GM12872 (cell line): Measurements from ENCODE around the gene GSN.

Source experiments
- CTCF ChIP-seq: IDR thresholded peaks from 3 replicates; pipeline ENCODE4 v1.5.1; 2011; ENCODE audit warnings: low read depth, mild to moderate bottlenecking, low read length, moderate library complexity; ENCODE audit not compliant: insufficient read depth

GSN gene

DNA sequence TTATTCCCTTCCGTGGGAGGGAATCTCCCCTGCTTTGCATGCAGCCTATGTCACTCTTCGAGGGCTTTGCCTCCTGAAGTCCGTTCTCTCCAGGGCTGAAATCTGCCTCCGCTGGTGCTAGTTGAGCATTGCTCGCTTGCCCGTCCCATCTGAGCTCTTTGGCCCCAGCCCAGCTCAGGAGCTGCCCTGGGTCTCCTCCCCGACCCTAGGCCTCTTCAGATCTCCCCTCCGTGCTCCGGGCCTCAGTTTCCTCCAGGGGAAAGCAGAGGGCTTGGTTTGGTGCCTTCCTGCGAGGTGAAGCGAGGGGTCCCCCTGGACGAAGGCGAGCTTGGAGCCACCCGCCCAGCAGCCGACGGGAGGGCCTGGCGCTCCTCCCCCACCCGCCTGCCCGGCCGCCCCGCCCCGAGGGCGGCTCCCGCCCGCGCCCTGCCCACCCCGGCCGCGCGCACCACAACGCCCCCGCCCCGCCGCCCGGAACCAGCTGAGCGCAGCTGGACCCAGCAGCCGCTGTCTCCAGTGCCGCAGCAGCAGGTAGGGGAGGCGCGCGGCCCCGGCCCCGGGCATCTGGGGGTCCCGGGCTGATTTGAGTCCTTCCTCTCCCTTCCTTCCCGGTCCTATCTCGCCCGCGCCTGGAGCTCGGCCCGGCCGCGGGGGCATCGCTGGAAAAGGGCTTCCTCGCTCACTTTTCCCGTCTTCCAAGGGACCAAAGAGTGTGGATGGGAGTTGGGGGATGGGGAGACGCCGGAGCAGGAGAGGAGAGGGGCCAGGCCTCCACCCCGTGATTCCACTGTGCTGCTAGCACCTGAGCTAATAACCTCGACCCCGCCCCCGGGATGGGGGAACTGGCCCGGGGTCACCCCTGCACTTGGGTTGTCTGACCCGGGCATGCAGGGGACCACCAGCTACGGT is at the start of gene GSN:
Gene GSN, plus strand, starts transcription at position 474 of the 909 bp plus-strand sequence. CDS start 33,810 bp downstream, outside the sequence.
- TF ChIP-seq CTCF, result no peak

GRCh38 chr9:121218357-121219027 is 49.5 kb upstream of the GSN start:
- no peak for TF ChIP-seq CTCF

DNA sequence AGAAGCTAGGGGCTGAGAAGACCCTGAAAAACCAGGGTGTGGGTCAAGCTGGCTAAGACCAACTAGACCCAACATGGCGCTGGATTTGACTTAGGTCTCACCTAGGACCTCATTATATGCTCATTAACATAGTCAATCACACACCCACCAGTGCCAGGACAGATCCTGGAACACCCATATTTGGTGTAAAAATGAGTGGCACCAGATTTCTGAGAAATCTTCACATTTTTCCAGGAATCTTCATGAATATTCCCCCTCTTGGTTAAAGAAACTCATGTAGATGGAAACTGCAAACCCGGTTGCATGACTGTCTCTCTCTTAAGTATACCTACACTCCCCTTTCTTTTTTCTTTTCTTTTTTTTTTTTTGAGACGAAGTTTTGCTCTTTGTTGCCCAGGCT is 48.4 kb upstream of the GSN start:
- no peak for TF ChIP-seq CTCF

DNA sequence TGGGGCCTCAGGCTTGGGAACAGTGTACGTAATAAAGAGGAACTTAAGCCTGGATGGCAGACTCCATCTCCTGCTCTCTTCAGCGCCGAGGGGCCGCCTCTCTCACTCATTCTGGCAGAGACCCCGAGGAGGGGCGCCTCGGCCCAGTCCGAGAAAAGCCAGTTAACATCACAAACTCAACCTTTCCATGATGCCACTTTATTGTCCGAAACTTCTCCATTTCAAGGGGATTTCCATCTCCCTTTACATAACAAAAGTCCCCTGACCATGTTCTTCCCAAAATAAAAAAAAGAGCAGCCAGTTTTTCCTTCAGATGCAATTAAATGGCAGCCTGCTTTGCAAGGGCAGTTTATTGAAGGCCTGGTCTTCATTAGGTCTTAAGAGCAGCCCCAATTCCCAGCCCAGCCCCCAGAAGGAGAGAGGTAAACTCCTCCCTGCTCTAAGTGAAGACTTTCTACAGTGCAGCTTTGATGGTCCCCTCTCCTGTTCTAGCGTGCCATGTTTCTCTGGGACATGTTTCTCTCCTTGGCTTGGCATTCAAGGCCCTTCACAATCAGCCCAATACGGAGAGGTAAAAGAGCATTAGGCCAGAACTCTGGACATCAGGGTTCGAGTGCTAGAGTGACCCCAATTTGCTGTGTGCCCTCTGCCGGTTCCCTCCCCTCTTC is 46.8 kb upstream of the GSN start:
- no peak for TF ChIP-seq CTCF

DNA sequence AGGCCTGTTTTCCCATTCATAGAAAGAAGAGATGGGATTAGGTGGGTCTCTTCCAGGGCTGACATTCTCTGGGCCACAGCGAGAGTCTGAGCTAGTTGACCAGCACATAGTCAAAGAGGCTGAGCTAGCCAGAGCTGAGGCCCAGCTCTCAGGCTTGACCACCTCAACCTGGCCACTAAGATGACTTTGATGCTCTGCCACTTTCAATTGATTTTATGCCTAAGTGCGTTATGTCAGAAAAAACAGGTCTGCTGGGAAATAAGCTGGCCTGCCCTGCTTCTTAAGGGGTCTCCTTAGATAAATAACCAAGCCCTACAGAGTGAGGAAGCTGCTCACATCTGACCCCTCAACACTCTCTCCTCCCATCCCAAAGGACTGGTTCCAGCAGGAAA is 46.3 kb upstream of the GSN start:
- TF ChIP-seq CTCF, result no peak

DNA sequence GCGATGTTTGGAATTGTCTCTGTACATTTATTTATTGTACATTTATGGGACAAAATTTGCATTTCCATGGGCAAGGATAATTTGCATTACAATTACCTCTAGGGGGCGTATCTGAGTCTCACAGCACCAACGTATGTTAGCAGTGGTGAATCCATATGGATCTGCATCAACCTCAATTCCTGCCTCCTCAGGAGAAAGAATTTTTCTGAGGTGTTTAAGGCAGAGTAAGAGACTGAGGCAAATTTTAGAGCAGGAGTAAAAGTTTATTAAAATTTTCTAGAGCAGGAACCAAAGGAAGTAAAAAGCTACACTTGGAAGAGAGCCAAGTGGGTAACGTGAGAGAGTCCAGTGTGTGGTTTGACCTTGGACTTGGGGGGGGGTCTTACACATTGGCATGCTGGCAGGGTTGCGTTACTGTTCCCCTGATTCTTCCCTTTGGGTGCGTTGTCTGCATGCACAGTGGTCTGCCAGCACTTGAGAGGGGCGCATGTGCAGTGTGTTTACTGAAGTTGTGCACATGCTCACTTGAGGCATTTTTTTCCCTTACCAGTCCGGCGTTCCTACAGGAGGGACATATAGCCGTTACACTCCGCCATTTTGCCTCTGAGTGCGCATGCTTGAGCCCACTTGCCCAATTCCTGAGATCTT is 45.3 kb upstream of the GSN start:
- TF ChIP-seq CTCF, result peak; percentile 52; the same call in 2 of the 3 replicates

DNA sequence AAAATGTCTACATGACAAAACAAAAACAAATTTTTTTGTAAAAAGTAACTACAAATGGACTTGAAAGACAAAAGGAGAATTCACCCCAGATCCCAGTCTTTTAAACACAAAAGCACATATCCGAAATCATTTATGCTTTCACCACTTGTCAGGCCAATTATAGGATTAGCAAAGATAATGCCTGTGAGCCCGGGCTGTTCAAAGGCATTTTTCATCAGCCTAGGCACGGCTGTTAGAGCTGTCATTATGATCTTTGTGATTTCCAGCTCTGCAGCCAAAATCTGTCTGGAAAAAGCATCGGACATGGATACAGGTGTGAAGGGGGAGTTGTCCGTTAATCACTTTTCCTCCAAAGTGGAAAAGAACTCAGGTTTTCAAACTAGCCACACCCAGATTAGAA is 42.7 kb upstream of the GSN start:
- no peak for TF ChIP-seq CTCF
